ENCODE measurements around the gene CYP26B1. TPM values are rescaled to one million over a fixed set of nuclear protein-coding genes. Genes with fewer than 3 reads are reported as not detected.

The CYP26B1 gene
- total RNA-seq, 1 experiment from 2014 or later, result 3.0 TPM

- H3K9me3 Mint-ChIP-seq (ENCODE audit: low read depth, unreplicated experiment), result no peaks in the 10 kb centered on the region
- CTCF ChIA-PET, result interaction anchor here (0.6 kb wide), 1 partner anchor 651 kb away, joined by 4 read pairs; no protein-coding TSS in a partner anchor
- peaks cover 22% of the 10 kb centered on the region for H3K4me1 Mint-ChIP-seq (ENCODE audit: low read depth, unreplicated experiment)
- peak overlapping the region; percentile 72 for H3K4me3 Mint-ChIP-seq (ENCODE audit: low read depth, unreplicated experiment)
- no peak for TF ChIP-seq CTCF (IDR thresholded peaks at IDR 0.05; ENCODE audit: unreplicated experiment)
- H3K27ac Mint-ChIP-seq (ENCODE audit: unreplicated experiment), result no peak overlapping the region
- BruUV-seq (replicated peaks), result no TSS peak
- H3K36me3 Mint-ChIP-seq (ENCODE audit: insufficient read depth, unreplicated experiment), result peaks cover 32% of the 10 kb centered on the region
- intact Hi-C loops (cut with micrococcal nuclease; ENCODE audit: unreplicated experiment), result no loop called here
- peak; percentile 84 for DNase-seq
- H3K27me3 Mint-ChIP-seq (ENCODE audit: unreplicated experiment), result peaks cover 56% of the 10 kb centered on the region
These were observed 2.9 kb downstream of the CYP26B1 start for GRCh38 chr2:72144632-72145288.

- H3K27me3 Mint-ChIP-seq (ENCODE audit: unreplicated experiment), result peaks cover 51% of the 10 kb centered on the region
- intact Hi-C loops (cut with micrococcal nuclease; ENCODE audit: unreplicated experiment), result no loop called here
- H3K4me1 Mint-ChIP-seq (ENCODE audit: low read depth, unreplicated experiment), result peaks cover 17% of the 10 kb centered on the region
- no peaks in the 10 kb centered on the region for H3K9me3 Mint-ChIP-seq (ENCODE audit: low read depth, unreplicated experiment)
- H3K36me3 Mint-ChIP-seq (ENCODE audit: insufficient read depth, unreplicated experiment), result peaks cover 27% of the 10 kb centered on the region
- DNase-seq, result no peak
- CTCF ChIA-PET, result no interaction called here
- no peak overlapping the region for H3K27ac Mint-ChIP-seq (ENCODE audit: unreplicated experiment)
- no TSS peak for BruUV-seq (replicated peaks)
- no peak for TF ChIP-seq CTCF (IDR thresholded peaks at IDR 0.05; ENCODE audit: unreplicated experiment)
- peak overlapping the region; percentile 72 for H3K4me3 Mint-ChIP-seq (ENCODE audit: low read depth, unreplicated experiment)
These were observed 3.4 kb downstream of the CYP26B1 start for GRCh38 chr2:72144274-72144631.

GRCh38 chr2:72143441-72144273 is 4.0 kb downstream of the CYP26B1 start:
- BruUV-seq (replicated peaks), result no TSS peak
- H3K4me1 Mint-ChIP-seq (ENCODE audit: low read depth, unreplicated experiment), result peaks cover 12% of the 10 kb centered on the region
- no peaks in the 10 kb centered on the region for H3K9me3 Mint-ChIP-seq (ENCODE audit: low read depth, unreplicated experiment)
- H3K4me3 Mint-ChIP-seq (ENCODE audit: low read depth, unreplicated experiment), result peak overlapping the region; percentile 72
- no peak for TF ChIP-seq CTCF (IDR thresholded peaks at IDR 0.05; ENCODE audit: unreplicated experiment)
- DNase-seq, result no peak
- H3K27me3 Mint-ChIP-seq (ENCODE audit: unreplicated experiment), result peaks cover 45% of the 10 kb centered on the region
- CTCF ChIA-PET, result no interaction called here
- H3K27ac Mint-ChIP-seq (ENCODE audit: unreplicated experiment), result no peak overlapping the region
- intact Hi-C loops (cut with micrococcal nuclease; ENCODE audit: unreplicated experiment), result no loop called here
- peaks cover 26% of the 10 kb centered on the region for H3K36me3 Mint-ChIP-seq (ENCODE audit: insufficient read depth, unreplicated experiment)

GRCh38 chr2:72142570-72143440 is 4.9 kb downstream of the CYP26B1 start:
- DNase-seq, result no peak
- H3K27ac Mint-ChIP-seq (ENCODE audit: unreplicated experiment), result no peak overlapping the region

More at GRCh38 chr2:72142570-72143440, 4.9 kb downstream of the CYP26B1 start:
- no peaks in the 10 kb centered on the region for H3K9me3 Mint-ChIP-seq (ENCODE audit: low read depth, unreplicated experiment)
- H3K36me3 Mint-ChIP-seq (ENCODE audit: insufficient read depth, unreplicated experiment), result peaks cover 23% of the 10 kb centered on the region
- H3K4me3 Mint-ChIP-seq (ENCODE audit: low read depth, unreplicated experiment), result peak overlapping the region; percentile 72
- BruUV-seq (replicated peaks), result no TSS peak
- peaks cover 12% of the 10 kb centered on the region for H3K4me1 Mint-ChIP-seq (ENCODE audit: low read depth, unreplicated experiment)
- H3K27me3 Mint-ChIP-seq (ENCODE audit: unreplicated experiment), result peaks cover 36% of the 10 kb centered on the region
- TF ChIP-seq CTCF (IDR thresholded peaks at IDR 0.05; ENCODE audit: unreplicated experiment), result no peak
- CTCF ChIA-PET, result no interaction called here
- intact Hi-C loops (cut with micrococcal nuclease; ENCODE audit: unreplicated experiment), result no loop called here

Measured in Calu3 (cell line).